Measurements from ENCODE around the gene CELA2A.
"Not testable (repeated sequence)": the region's sequence is repeated elsewhere in the genome, so short reads cannot be mapped to it uniquely, and the experiment has no call there.

The CELA2A gene

DNA sequence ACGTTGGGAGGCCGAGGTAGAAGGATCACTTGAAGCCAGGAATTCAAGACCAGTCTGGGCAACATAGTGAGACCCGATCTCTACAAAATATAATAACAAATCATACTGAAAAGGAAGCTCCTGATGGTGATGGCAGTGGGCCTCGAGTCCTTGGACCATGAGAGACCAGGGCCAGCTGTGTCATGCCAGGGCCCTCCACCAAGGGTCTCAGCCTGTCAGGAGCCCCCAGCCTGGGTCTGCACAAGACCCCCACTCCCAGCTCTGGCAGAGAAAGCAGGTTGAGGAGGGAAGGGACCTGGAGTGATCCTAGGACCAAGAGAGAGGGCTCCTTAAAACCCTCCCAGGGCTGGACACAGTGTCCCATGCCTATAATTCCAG is 25.0 kb upstream of the CELA2A start:
- DNase-seq (ENCODE audit: insufficient read length, low spot score), result no peak
- no peak for FAIRE-seq
- TF ChIP-seq POLR2AphosphoS5 (IDR thresholded peaks at IDR 0.05; ENCODE audit: low read depth, low read length) (0 out of 2 replicates have a peak, but pooled peaks have one; percentile 7), POU2F2 (IDR thresholded peaks at IDR 0.05; ENCODE audit: low read depth, low read length) (no peak)

DNA sequence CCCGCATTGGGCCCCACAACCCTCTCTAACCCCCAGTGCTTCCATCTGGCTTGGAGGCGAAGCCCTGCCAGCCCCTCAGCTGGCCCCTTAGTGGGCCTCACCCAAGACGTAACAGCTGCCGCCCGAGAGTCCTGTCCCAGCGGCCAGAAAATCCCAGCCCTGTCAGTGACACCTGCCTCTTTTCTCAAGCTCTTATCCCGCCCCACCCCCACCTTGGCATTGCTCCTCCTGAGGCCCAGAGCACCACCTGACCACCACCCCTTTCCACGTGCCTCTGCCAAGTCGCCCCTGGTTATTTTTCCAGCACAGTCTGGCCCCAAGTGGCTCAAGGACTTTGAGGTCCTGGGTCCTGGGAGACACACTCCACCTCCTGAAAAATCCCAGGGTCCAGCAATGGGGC is 24.2 kb upstream of the CELA2A start:
- DNase-seq (ENCODE audit: insufficient read length, low spot score) (no peak), FAIRE-seq (no peak)
- 0 out of 2 replicates have a peak, but pooled peaks have one; percentile 22 for TF ChIP-seq POLR2AphosphoS5 (IDR thresholded peaks at IDR 0.05; ENCODE audit: low read depth, low read length)
- no peak for TF ChIP-seq POU2F2 (IDR thresholded peaks at IDR 0.05; ENCODE audit: low read depth, low read length)

DNA sequence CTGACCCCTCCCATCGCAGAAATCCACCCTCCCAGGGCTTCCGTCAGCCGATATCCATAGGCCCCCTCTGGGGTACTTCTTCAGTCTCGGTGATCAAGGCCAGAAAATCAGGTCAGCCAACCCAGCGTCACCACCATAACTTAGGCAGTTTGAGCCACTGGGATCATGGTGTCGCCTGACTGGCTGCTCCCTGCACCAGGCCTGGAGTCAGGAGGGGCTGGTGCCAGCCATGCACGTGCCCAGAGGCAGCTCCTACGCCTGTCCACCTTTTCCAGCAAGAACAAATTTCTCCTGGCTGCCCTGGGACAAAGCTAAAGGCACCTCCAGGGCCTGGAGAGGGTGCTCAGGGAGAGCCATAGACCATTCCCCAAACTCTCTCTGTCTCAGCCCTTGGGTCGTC is 23.1 kb upstream of the CELA2A start:
- FAIRE-seq, result no peak
- DNase-seq (ENCODE audit: insufficient read length, low spot score), result no peak
- no peak for TF ChIP-seq PAX5 (IDR thresholded peaks at IDR 0.05; ENCODE audit: insufficient read depth, low read length, severe bottlenecking)
- TF ChIP-seq SPI1 (IDR thresholded peaks at IDR 0.05; ENCODE audit: low read depth, low read length), result no peak
- no peak for TF ChIP-seq POLR2A (IDR thresholded peaks at IDR 0.05; ENCODE audit: low read depth, low read length)
- TF ChIP-seq TAF1 (IDR thresholded peaks at IDR 0.05; ENCODE audit: low read depth, low read length), result no peak
- TF ChIP-seq POU2F2 (IDR thresholded peaks at IDR 0.05; ENCODE audit: low read depth, low read length), result no peak
- TF ChIP-seq POLR2AphosphoS5 (IDR thresholded peaks at IDR 0.05; ENCODE audit: low read depth, low read length), result no peak

DNA sequence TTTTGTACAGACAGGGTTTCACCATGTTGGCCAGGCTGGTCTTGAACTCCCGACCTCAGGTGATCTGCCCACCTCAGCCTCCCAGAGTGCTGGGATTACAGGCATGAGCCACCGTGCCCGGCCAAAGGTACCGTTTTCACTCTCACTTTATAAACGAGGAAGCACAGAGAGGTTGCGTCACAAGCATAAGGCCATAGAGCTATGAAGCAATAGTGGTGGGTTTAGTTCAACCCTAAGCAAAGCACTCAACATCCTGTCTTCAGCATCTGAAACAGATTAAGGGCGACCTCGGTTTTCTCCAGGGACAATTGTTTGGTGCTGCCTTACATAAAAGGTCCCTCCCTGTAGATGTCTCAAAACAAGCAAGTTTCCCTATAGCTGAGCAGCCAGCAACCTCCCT is 21.8 kb upstream of the CELA2A start:
- not testable (repeated sequence) for FAIRE-seq; DNase-seq (ENCODE audit: insufficient read length, low spot score)

DNA sequence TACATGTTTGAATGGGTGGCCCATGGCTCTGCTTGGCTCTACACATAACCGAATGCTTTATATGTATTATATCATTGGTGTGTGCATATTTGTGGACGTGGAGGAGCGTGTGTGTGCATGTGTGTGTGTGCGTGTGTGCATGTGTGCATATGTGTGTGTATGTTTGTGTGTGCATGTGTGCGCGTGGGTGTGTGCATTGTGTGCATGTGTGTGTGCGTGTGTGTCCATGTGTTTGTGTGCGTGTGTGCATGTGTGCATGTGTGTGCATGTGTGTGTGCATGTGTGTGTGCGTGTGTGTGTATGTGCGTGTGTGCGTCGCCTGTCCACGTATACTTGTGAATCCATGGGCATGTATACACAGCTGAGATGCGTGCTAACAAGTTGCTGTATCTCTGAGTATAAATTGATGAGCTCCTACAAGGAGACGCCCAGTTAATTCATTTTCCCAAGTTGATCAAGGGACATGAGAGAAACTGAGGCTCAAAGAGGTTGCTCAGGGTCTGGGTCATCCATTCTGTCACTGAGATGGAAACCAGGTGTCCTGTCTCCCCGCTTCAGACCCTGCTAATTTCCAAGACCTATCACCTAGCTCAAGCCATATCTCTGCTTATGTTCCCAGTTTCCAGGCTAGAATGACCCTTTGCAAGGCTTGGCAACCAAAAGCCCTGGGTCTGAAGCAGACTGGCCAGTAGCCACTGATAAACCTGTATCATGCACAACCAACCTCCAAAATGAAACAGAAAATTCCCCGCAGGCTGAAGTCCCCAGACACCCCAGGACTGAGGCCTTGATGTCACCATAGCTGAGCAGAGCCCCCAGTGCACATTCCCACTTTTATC is 21.1 kb upstream of the CELA2A start:
- FAIRE-seq (peak; percentile 89), DNase-seq (ENCODE audit: insufficient read length, low spot score) (no peak)
- TF ChIP-seq TAF1 (IDR thresholded peaks at IDR 0.05; ENCODE audit: low read depth, low read length) (no peak), POLR2AphosphoS5 (IDR thresholded peaks at IDR 0.05; ENCODE audit: low read depth, low read length) (peak; percentile 36; the same call in 1 of the 2 replicates), POLR2A (IDR thresholded peaks at IDR 0.05; ENCODE audit: low read depth, low read length) (no peak), POU2F2 (IDR thresholded peaks at IDR 0.05; ENCODE audit: low read depth, low read length) (peak; percentile 22; the same call in 1 of the 2 replicates)

DNA sequence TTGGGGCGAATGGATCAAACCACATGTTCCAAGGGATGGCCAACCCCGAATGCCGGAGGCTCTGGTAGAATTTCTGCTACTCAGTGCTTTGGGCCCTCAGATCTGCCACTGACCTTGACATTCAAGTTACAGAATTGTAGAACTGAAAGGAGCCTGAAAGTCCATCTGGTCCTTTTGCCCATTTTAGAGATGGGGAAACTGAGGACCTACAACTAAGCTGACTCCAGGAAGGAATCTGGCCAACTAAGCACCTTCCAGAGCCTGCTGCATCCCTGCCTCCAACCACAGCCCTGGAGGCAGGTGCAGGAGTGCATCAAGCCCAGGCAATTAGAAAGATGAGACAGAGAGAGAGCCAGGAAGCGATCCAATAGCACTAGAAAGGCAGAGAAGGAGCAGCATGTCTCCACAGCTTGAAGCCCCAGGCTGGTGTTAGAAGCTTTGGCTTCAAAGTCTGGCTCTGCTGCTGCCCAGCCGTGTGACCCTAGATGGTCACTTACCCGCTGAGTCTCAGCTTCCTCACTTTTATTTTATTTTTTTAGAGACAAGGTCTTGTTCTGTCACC is 19.6 kb upstream of the CELA2A start:
- DNase-seq (ENCODE audit: insufficient read length, low spot score) (no peak), FAIRE-seq (no peak)

DNA sequence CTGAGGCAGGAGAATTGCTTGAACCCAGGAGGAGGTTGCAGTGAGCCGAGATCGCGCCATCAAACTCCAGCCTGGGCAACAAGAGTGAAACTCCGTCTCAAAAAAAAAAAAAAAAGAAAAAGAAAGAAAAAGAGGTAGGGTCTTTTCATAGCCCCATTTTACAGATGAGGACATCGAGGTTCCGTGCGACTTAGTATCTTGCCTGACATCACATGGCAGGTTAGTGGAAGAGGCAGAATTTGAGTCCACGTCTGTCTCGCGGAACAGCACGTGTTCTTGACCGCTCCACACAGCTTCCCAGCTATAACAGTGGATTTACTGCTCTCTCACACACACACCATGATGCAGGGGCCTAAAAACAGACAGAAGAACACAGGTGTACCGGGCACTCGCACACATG is 17.2 kb upstream of the CELA2A start:
- FAIRE-seq, result no peak
- no peak for TF ChIP-seq POU2F2 (IDR thresholded peaks at IDR 0.05; ENCODE audit: low read depth, low read length)

More for the DNA sequence above, 19.6 kb upstream of the CELA2A start:
- TF ChIP-seq PAX5 (IDR thresholded peaks at IDR 0.05; ENCODE audit: insufficient read depth, low read length, severe bottlenecking), result no peak
- no peak for TF ChIP-seq POLR2AphosphoS5 (IDR thresholded peaks at IDR 0.05; ENCODE audit: low read depth, low read length)
- TF ChIP-seq TAF1 (IDR thresholded peaks at IDR 0.05; ENCODE audit: low read depth, low read length), result no peak
- no peak for TF ChIP-seq SPI1 (IDR thresholded peaks at IDR 0.05; ENCODE audit: low read depth, low read length)
- TF ChIP-seq POLR2A (IDR thresholded peaks at IDR 0.05; ENCODE audit: low read depth, low read length), result no peak
- no peak for TF ChIP-seq POU2F2 (IDR thresholded peaks at IDR 0.05; ENCODE audit: low read depth, low read length)

DNA sequence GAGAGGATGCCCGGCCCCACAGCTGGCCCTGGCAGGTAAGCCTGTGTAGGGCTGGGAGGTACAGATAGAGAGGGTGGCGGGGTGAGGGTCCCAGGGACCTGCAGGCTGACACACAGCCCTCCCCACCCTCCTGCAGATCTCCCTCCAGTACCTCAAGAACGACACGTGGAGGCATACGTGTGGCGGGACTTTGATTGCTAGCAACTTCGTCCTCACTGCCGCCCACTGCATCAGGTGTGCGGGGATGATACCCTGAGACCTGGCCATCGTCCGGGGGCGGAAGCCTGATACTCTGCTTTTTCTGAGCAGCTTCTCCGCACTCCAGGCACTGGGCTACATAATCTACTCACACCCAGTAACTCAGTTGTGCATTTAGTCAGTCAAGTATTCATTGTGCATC is 16.2 kb upstream of the CELA2A start:
- no peak for FAIRE-seq
- DNase-seq (ENCODE audit: insufficient read length, low spot score), result no peak
- TF ChIP-seq POU2F2 (IDR thresholded peaks at IDR 0.05; ENCODE audit: low read depth, low read length), result no peak
- TF ChIP-seq POLR2A (IDR thresholded peaks at IDR 0.05; ENCODE audit: low read depth, low read length), result no peak
- no peak for TF ChIP-seq POLR2AphosphoS5 (IDR thresholded peaks at IDR 0.05; ENCODE audit: low read depth, low read length)

More for the DNA sequence above, 17.2 kb upstream of the CELA2A start:
- no peak for DNase-seq (ENCODE audit: insufficient read length, low spot score)

DNA sequence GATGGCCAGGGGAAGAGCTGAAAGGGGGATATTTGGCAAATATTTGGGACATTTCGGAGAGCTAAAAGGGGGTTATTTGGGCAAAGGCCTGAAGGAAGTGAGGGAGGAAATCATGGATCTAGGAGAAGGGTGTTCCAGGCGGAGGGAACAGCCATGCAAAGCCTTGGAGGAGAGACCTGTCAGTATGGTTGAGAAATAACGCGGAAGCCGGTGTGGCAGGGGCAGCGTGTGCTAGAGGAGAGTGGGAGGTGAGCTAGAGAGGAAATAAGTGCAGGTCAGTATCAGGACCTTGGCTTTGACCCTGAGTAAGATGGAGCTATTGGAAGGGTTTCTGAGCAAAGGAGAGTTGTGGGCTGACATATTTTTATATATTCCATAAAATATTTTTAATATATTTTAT is 15.3 kb upstream of the CELA2A start:
- no peak for FAIRE-seq
- no peak for DNase-seq (ENCODE audit: insufficient read length, low spot score)
- no peak for TF ChIP-seq PAX5 (IDR thresholded peaks at IDR 0.05; ENCODE audit: insufficient read depth, low read length, severe bottlenecking)
- no peak for TF ChIP-seq TAF1 (IDR thresholded peaks at IDR 0.05; ENCODE audit: low read depth, low read length)
- no peak for TF ChIP-seq POU2F2 (IDR thresholded peaks at IDR 0.05; ENCODE audit: low read depth, low read length)
- no peak for TF ChIP-seq POLR2A (IDR thresholded peaks at IDR 0.05; ENCODE audit: low read depth, low read length)
- TF ChIP-seq POLR2AphosphoS5 (IDR thresholded peaks at IDR 0.05; ENCODE audit: low read depth, low read length), result no peak
- TF ChIP-seq SPI1 (IDR thresholded peaks at IDR 0.05; ENCODE audit: low read depth, low read length), result no peak

DNA sequence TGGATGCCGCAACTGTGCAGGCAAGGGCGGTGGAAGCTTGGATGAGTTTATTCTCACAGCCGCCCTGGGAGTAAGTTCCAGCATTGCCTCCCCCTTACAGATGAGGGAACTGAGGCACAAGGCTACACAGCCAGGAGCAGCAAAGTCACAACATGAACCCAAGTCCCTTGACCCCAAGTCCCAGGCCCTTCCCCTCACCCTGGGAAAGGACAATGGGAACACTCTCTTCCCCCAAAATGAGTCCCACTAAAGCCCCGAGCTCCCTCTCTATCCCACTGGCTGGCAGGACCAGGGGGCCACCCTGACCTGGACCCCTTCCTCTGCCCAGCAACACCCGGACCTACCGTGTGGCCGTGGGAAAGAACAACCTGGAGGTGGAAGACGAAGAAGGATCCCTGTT is 14.4 kb upstream of the CELA2A start:
- FAIRE-seq, result no peak
- DNase-seq (ENCODE audit: insufficient read length, low spot score), result no peak
- no peak for TF ChIP-seq POU2F2 (IDR thresholded peaks at IDR 0.05; ENCODE audit: low read depth, low read length)
- no peak for TF ChIP-seq POLR2A (IDR thresholded peaks at IDR 0.05; ENCODE audit: low read depth, low read length)
- no peak for TF ChIP-seq POLR2AphosphoS5 (IDR thresholded peaks at IDR 0.05; ENCODE audit: low read depth, low read length)
- no peak for TF ChIP-seq TAF1 (IDR thresholded peaks at IDR 0.05; ENCODE audit: low read depth, low read length)
- TF ChIP-seq PAX5 (IDR thresholded peaks at IDR 0.05; ENCODE audit: insufficient read depth, low read length, severe bottlenecking), result no peak
- no peak for TF ChIP-seq SPI1 (IDR thresholded peaks at IDR 0.05; ENCODE audit: low read depth, low read length)

DNA sequence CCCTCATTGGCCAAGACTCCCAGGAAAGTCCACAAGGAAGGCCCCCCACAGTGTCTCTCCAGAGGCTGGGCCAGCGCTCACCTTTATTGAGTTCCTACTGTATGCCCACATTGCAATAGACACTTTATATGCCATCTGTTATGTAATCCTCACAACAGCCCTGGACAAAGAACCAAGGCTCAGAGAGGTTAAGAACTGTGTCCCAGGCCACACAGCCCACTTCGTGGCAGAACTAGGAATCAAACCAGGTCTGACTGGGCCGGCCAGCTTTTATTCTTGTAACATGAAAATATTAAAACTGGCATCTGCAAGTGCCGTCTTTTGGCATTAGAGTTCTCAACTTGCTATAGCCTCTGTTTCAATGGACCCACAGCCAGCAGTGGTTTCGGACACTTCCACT is 13.8 kb upstream of the CELA2A start:
- TF ChIP-seq TAF1 (IDR thresholded peaks at IDR 0.05; ENCODE audit: low read depth, low read length) (no peak), POLR2A (IDR thresholded peaks at IDR 0.05; ENCODE audit: low read depth, low read length) (no peak)
- FAIRE-seq (no peak), DNase-seq (ENCODE audit: insufficient read length, low spot score) (no peak)
